ENCODE measurements around the gene PHF5A.
A peak's percentile ranks its signal among the peaks of the same experiment; 100 is the strongest.
"Not testable (repeated sequence)": the region's sequence is repeated elsewhere in the genome, so short reads cannot be mapped to it uniquely, and the experiment has no call there.

PHF5A gene

GRCh38 chr22:41487037-41487935 is 18.8 kb upstream of the PHF5A start:
- no peak for DNase-seq

DNA sequence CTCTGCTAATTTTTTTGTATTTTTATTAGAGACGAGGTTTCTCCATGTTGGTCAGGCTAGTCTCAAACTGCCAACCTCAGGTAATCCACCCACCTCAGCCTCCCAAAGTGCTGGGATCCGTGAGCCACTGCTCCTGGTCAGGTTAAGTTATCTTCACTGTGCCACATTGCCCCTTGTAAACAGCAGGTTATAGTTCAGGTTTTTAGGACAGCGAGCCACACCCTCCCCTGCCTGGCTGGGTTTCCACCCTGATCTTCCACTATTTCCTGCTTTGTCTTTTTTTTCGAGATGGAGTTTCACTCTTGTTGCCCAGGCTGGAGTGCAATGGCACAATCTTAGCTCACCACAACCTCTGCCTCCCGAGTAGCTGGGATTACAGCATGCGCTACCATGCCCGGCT is 16.5 kb upstream of the PHF5A start:
- no peak for DNase-seq

DNA sequence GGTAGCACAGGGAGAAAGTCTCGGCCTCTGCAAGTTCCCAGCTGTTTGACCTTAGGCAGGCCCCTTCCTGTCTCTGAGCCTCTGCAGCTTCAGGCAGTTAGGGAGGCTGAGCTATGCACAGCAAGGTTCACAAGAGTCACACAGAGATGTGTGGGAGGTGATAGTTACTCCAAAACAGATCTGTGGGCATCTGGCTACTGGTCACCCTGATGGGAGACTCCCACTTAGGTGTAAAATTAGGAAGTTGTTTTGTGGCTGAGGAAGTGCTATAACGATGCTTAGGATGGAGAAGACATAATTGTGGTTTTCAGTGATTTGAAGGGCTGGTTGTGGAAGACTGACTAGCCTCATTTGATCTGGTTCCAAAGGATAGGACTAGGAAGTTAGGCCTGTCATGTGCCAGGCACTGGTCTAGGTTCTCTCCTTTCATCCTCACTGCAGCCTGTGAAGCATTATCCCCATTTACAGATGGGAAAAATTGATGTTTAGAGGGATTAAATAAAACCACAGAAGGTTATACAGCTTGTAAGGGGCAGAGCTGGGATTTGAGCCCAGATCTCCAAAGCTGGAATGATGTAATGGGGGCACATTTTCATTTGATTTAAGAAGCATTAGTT is 13.9 kb upstream of the PHF5A start:
- no peak for DNase-seq

GRCh38 chr22:41481925-41482318 is 13.4 kb upstream of the PHF5A start:
- DNase-seq: no peak

GRCh38 chr22:41481131-41481830 is 12.8 kb upstream of the PHF5A start:
- DNase-seq: no peak

DNA sequence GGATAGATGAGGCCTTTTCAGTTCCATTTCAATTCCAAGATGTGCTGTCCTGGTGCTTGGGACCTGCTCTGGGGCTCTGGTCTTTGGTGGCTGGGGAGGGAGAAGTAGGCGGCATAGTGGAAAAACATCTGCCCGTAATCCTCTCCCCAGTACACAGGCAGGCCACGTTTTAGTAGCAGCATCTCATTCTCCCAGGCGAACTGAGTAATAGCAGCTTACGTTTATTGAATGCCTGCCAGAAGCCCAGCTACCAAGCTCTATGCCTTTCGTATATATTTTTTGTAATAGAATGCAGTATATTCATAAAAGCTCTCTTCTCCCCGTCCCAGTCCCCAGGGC is 11.9 kb upstream of the PHF5A start:
- DNase-seq: no peak

DNA sequence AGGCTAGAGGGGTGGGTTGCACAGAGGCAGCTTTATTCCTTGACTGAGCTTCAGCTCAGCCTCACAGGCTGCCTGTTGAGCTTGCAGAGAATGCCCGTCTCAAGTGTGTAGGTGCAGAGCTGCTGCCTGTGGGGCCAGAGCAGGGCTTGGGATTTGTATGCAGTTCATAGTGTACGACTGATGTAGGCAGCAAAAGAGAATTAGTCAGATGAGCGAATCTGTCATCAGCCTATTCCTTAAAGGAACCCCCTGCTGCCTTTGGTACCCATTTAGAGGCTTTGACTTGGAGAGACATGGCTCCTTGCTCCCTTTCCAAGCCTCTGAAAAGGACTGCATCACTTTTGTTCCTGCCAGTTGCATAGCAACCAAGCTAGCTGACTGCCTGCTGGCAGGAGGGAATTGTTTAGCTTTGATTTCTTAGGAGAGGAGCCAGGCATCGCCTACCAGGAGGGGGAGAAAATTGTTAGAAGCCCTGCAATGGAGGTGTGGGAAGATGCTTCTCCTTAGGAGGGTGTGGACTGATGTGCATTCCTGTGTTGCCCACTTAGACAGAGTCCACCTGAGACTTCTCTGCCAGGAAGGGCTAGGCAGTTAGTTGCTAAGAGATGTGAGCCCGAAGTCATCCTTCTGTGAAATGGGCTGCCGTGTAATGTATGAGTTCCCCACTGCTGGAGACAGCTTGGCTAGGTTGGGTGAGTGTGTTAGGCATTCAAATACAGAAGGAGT is 11.3 kb upstream of the PHF5A start:
- no peak for DNase-seq

DNA sequence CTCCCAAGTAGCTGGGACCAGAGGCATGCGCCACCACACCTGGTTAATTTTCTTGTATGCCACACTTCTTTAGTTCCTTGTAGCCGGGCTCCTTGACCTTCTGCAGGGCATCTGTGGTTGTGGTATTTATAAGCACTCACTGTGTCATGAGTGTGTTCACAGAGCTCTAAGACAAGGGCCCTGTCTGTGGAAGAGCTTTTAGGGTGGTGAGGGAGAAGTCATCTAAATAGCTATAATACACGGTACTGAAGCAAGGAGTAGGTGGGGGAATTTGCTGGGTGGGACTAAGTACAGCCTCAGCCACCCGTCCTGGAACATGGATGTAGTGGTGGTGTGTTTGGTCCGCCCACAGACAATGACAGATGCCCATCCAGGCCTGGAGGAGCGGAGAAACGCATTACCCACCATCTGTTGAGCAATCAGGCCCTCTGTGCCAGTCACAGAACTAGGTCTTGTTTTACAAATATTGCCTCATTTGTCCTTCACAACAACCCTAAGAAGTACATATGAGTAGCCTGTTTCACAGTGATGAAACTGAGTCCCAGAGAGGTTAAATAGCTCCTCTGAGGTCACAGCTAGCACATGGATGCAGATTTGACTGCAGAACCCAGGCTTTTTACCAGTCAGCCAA is 10.5 kb upstream of the PHF5A start:
- DNase-seq: no peak

DNA sequence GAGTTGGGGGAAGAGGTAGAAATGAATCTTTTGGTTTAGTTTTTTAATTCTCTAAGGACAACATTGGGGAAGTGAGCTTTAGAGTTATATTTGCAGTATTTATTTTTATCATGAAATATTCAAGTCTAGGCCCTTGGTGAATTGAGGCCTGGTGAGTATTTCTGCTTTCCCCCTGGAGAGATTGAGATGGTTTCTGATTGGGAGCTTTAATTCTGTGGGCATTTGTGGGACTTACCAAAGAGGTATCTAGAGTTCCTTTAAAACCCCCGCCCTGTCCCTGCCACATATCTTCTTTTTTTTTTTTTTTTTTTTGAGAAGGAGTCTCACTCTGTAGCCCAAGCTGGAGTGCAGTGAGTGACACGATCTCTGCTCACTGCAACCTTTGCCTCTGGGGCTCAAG is 10.0 kb upstream of the PHF5A start:
- no peak for DNase-seq

DNA sequence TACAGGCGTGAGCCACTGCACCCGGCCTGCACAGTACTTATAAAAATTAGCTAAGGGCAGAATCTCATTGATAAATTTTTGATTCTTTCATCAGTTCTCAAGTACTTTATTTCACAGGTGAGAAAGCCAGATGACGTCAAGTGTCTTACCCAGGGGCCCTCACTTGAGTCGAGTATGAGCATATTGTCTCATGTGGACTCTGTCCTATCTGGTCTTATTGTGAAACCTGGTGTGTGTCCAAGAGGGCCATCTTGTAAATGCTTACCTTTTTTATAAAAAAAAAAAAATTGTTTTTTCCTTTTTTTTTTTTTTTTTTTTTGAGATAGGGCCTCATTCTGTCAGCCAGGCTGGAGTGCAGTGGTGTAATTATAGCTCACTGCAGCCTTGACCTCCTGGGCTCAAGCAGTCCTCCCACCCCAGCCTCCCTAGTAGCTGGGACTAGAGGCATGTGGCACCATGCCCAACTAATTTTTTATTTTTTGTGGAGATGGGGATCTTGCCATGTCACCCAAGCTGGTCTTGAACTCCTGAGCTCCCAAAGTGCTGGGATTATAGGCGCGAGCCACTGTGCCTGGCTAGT is 6.5 kb upstream of the PHF5A start:
- DNase-seq: no peak

- DNase-seq: no peak
Observed at GRCh38 chr22:41471568-41471967, 3.1 kb upstream of the PHF5A start.

- DNase-seq: no peak
Observed at GRCh38 chr22:41470886-41471285, 2.4 kb upstream of the PHF5A start.

DNA sequence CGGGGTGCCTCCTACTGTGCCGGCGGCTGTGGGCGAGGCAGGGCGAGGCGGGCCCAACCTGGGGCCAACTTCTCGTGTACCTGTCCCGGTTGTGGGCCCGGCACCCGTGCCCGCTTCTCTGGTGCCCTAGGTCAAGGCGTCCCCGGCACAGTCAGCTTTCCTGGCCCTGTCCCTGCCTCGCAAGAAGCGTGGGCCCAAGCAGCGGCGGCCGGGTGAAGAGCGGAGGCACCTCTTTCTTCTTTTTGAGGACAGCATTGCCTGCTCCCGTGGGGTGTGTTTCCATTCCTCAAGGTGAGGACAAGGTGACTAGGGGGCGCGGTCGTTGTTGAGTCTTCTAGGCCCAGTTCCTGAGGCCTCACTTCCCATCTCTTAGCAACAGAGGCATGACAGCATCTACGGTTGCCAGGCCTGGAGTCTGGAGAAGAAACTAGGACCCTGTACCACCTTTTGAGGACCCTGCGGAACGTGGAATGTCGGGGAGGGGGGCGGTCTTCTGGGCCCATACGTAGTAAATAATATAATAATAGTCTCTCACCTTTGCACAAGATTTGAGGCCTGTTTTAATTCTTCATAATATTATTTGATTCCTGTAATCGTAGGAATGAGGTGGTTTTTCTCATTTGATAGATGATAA is 843 bp upstream of the PHF5A start:
- no peak for DNase-seq

- no peak for DNase-seq
Observed at GRCh38 chr22:41461901-41462300, 6.6 kb downstream of the PHF5A start.

DNA sequence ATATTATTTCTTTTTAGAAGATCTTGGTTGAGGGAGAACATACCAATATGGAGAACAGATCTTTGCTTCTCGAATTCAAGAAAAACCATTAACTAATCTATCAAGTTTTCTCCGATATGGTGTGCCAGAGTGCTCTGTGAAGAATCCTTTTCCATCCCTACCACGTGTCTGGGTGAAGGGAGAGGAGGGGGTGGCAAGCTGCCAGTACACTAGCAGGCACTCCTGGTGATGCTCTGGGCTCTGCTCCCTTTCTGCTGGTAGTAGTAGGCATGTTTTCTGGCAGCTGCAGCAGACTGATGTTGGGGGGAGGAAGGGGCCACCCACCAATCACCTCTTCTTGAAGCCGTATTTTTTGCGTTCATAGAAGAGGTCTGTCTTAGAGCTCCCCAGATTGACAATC is 8.4 kb downstream of the PHF5A start:
- not testable (repeated sequence) for DNase-seq

DNA sequence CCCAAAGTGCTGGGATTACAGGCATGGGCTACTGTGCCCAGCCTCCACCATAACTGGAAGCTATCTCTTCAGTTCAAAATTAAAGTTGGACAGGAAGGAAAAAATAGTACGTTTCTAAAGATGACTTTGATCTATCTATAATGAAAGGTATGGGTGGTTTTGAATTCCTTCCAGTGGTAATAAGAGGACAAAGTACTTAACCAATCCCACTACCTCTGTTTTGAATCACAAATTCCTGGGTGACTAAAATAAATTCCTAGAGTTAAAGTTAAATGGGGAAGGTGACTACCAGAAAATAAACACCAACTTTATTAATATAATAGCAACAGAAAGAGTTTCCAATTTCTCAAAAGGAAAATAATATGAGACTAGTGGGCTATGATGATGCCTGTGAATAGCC is 9.1 kb downstream of the PHF5A start:
- DNase-seq: no peak

DNA sequence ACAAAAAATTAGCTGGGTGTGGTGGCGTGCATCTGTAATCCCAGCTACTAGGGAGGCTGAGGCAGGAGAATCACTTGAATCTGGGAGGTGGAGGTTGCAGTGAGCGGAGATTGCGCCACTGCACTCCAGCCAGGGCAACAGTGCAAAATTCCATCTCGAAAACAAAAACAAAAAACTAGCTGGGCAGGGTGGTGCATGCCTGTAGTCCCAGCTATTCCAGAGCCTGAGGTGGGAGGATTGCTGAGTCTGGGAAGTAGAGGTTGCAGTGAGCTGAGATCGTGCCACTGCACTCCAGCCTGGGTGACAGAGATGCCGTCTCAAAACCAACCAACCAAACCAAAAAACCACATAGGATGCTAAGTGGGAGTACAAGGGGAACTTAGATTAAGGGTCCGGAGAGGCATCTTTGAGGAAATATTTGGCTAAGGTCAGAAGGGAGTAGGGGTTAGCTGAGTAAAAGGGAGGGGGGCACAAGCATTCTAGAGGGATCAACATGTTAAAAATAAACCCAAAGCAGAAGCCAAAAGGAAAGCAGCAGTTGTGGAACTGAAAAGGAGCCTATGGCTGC is 10.2 kb downstream of the PHF5A start:
- DNase-seq: no peak

DNA sequence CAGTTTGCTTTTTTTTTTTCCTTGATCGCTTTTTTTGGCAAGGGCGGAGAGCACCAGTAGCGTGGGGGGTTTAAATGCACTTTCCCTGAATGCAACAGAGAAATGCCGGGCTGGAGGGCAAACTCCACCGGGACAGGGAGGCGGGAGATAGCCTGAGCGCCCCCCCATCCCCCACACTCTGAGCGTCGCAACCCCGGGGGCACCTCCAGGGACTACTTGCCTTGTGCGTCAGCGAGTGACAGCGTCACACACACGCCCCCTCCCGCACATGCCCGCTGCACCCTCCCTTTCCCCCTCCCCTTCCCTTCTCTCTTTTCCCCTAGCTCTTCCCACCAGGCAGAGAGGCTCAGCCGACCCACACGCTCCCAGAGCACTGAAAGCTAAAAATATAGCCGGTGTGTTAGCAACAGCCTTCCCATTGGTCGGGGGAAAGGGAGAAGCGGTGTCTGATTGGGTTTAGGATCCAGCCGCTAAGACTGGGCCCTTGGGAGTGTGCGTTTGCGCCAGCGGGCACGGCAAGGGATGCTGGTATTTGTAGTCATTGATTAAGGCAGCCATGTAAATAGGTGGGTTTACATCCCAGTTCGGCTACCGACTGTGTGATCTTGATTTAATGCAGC is 20.2 kb downstream of the PHF5A start:
- DNase-seq: peak; percentile 87 to 88

DNA sequence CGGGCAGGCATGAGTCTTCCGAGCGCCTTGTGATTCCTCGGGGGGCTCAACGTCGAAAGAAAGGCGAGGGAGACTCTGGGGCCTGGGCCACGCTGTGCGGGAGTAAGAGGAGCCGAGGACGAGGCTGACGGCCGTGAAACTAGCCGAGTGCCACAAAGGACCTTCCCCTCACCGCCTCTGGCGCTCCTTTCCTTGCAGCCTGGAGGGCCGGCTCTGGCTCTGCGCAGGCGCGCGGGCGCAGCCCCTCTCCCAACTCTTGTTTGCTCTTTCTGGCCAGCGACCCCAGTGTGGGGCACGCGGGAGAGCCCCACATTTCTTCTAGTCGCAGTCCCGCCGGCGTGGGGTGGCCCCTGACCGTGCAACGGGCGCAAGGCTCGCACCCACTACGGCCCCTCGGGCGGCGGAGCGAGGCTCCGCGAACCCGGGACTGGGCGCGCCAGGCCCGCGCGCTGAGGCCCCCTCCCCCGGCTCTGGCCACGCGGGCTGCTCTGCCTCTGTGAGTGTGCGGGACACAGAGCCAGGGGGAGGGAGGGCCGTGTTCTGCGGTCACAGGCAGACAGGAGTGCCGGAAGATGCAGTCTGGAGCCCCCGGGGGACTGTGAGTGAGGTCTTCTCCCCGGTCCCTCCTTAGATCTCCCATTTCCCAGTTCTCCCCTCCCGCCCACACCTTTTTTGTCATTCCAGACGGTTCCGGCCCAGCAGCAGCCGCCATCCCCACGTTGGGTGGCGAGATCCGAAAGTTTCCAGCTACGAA is 20.9 kb downstream of the PHF5A start:
- peak; percentile 42 to 57 for DNase-seq

Measured in activated CD4-positive, alpha-beta T cell treated with anti-CD3 and anti-CD28 coated beads for 4 hours (primary cell).